WTC11 (cell line): ENCODE results near the gene VGLL3. TPM values are rescaled to one million over a fixed set of nuclear protein-coding genes. Genes with fewer than 3 reads are reported as not detected.

Source experiments
- ATAC-seq: fragments of 200-7000 bp; cut with Tn5 transposase; 2 replicates; pipeline ENCODE4 v1.10.0; 2021; ENCODE audit warnings: mild to moderate bottlenecking, moderate library complexity
- CTCF ChIA-PET: fragments of 300-600 bp; sonication (Branson Sonifier 250); formaldehyde crosslinking; loops from one replicate; lab custom pipeline; 2021; ENCODE audit warnings: antibody characterized with exemption; lab: Charles Lee
- POLR2A ChIA-PET: fragments of 350-600 bp; sonication (Branson Sonifier 250); formaldehyde crosslinking; loops from one replicate; lab custom pipeline; 2021; ENCODE audit warnings: antibody characterized with exemption; lab: Charles Lee
- DNase-seq: peaks from one replicate; pipeline ENCODE4 v3.0.0; 2021; ENCODE audit warnings: low spot score
- H3K27ac Mint-ChIP-seq: 2 replicates; pipeline ENCODE4 v1.8.0; 2021; ENCODE audit warnings: mixed read lengths
- H3K27me3 Mint-ChIP-seq: 2 replicates; pipeline ENCODE4 v1.8.0; 2021; ENCODE audit warnings: low read depth, mild to moderate bottlenecking, moderate library complexity, mixed read lengths
- H3K36me3 Mint-ChIP-seq: 2 replicates; pipeline ENCODE4 v1.8.0; 2021; ENCODE audit warnings: mixed read lengths
- H3K4me1 Mint-ChIP-seq: 2 replicates; pipeline ENCODE4 v1.8.0; 2022; ENCODE audit warnings: mixed read lengths
- H3K4me3 Mint-ChIP-seq: 2 replicates; pipeline ENCODE4 v1.8.0; 2021; ENCODE audit warnings: mild to moderate bottlenecking, moderate library complexity, mixed read lengths
- H3K9me3 Mint-ChIP-seq: 2 replicates; pipeline ENCODE4 v1.8.0; 2021; ENCODE audit warnings: mixed read lengths
- CDX4 ChIP-seq: fragments of 250-450 bp; sonication (Bioruptor Pico); IDR thresholded peaks from 2 replicates; pipeline ENCODE4 v1.9.0; 2021; ENCODE audit warnings: moderate library complexity, mild to moderate bottlenecking, inconsistent platforms, borderline replicate concordance
- ELF4 ChIP-seq: sonication (generic); formaldehyde crosslinking; IDR thresholded peaks from 2 replicates; pipeline ENCODE4 v1.8.1; 2022; ENCODE audit warnings: low read depth, mild to moderate bottlenecking, moderate library complexity, missing genetic modification reagents
- GRHL2 ChIP-seq: fragments of 250-450 bp; sonication (Bioruptor Pico); IDR thresholded peaks from 2 replicates; pipeline ENCODE4 v1.8.0; 2022; ENCODE audit warnings: mild to moderate bottlenecking, moderate library complexity; ENCODE audit not compliant: insufficient replicate concordance, severe bottlenecking
- GTF2I ChIP-seq: fragments of 250-450 bp; sonication (Bioruptor Pico); conservative IDR thresholded peaks from 2 replicates; pipeline ENCODE4 v1.4.0; 2021; ENCODE audit warnings: mild to moderate bottlenecking
- HMGXB4 ChIP-seq: sonication (generic); formaldehyde crosslinking; IDR thresholded peaks from 2 replicates; pipeline ENCODE4 v1.8.1; 2023; ENCODE audit warnings: mild to moderate bottlenecking, moderate library complexity, missing genetic modification reagents
- JUN ChIP-seq: sonication (generic); formaldehyde crosslinking; IDR thresholded peaks from 2 replicates; pipeline ENCODE4 v1.8.0; 2023; ENCODE audit warnings: mild to moderate bottlenecking, missing genetic modification reagents
- OVOL2 ChIP-seq: fragments of 250-450 bp; sonication (Bioruptor Pico); IDR thresholded peaks from 2 replicates; pipeline ENCODE4 v1.9.0; 2021; ENCODE audit warnings: mild to moderate bottlenecking, borderline replicate concordance
- RORB ChIP-seq: fragments of 250-450 bp; sonication (Bioruptor Pico); IDR thresholded peaks from 2 replicates; pipeline ENCODE4 v1.9.0; 2021; ENCODE audit warnings: mild to moderate bottlenecking
- SOX15 ChIP-seq: fragments of 250-450 bp; sonication (Bioruptor Pico); IDR thresholded peaks from 2 replicates; pipeline ENCODE4 v1.9.0; 2021; ENCODE audit warnings: mild to moderate bottlenecking
- STAT6 ChIP-seq: sonication (generic); formaldehyde crosslinking; conservative IDR thresholded peaks from 2 replicates; pipeline ENCODE4 v1.8.1; 2023; ENCODE audit warnings: mild to moderate bottlenecking, low read depth, missing genetic modification reagents, moderate library complexity
- ZNF281 ChIP-seq: sonication (generic); formaldehyde crosslinking; IDR thresholded peaks from 2 replicates; pipeline ENCODE4 v1.8.0; 2023; ENCODE audit warnings: mild to moderate bottlenecking, missing genetic modification reagents
- total RNA-seq: library from RNA; stranded (reverse); gene quantifications from 3 replicates; pipeline ENCODE4 v1.2.3, GENCODE V29; 2021
- TF ChIP-seq, protein P1 (sequence below): sonication (generic); formaldehyde crosslinking; IDR thresholded peaks from 2 replicates; pipeline ENCODE4 v1.8.1; 2022; ENCODE audit warnings: mild to moderate bottlenecking, missing genetic modification reagents, moderate library complexity, borderline replicate concordance
- TF ChIP-seq, protein P2 (sequence below): sonication (generic); formaldehyde crosslinking; IDR thresholded peaks from 2 replicates; pipeline ENCODE4 v1.8.1; 2023; ENCODE audit warnings: mild to moderate bottlenecking, missing genetic modification reagents
- TF ChIP-seq, protein P3 (sequence below): fragments of 250-450 bp; sonication (Bioruptor Pico); IDR thresholded peaks from 2 replicates; pipeline ENCODE4 v1.8.0; 2021; ENCODE audit warnings: mild to moderate bottlenecking
- TF ChIP-seq, protein P4 (sequence below): fragments of 250-450 bp; sonication (Bioruptor Pico); IDR thresholded peaks from 2 replicates; pipeline ENCODE4 v1.9.0; 2021; ENCODE audit warnings: mild to moderate bottlenecking

Gene VGLL3
- total RNA-seq, 1 experiment from 2014 or later: 10.4 TPM

DNA sequence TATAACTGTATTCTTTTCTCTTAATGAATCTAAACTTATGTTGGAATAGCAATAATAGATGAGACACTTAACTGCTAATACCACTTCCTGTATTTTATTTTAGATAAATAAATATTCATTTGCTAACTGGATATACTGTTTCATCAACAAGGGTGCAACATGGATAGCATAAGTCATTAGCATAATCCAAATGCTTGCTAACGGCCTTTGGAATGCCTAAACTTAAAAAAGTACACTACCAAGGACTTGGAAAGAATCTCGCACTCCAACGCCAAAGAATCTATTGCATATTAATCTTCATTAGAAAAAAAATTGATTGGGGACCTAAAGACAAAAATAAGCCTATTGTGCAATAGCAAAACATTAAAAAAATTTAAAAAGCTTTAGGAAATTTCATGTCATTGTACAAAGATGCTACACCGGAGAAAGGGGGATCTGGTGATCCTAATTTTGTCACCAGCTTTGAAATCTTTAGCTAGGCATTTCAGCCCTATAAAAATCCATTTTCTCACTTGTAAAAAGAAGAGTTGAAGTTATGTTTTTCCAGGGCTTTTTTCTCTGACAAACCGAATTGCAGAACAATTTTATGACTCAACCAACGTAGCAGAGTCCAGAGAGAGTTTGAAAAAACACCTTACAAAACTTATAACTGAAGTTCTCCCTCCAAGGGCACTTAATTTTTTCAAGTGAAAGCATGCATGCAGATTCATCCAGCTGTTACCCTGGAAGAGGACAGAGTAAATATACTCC lies 4.1 kb downstream of the VGLL3 start:
- TF ChIP-seq CDX4: no peak
- TF ChIP-seq, protein P1, sequence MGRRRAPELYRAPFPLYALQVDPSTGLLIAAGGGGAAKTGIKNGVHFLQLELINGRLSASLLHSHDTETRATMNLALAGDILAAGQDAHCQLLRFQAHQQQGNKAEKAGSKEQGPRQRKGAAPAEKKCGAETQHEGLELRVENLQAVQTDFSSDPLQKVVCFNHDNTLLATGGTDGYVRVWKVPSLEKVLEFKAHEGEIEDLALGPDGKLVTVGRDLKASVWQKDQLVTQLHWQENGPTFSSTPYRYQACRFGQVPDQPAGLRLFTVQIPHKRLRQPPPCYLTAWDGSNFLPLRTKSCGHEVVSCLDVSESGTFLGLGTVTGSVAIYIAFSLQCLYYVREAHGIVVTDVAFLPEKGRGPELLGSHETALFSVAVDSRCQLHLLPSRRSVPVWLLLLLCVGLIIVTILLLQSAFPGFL (CRISPR knock-in tag): no peak
- no peak for TF ChIP-seq SOX15 (CRISPR knock-in tag)
- TF ChIP-seq RORB (CRISPR knock-in tag): no peak
- TF ChIP-seq STAT6 (CRISPR knock-in tag): no peak
- TF ChIP-seq OVOL2 (CRISPR knock-in tag): no peak
- no peak for TF ChIP-seq ZNF281 (CRISPR knock-in tag)
- TF ChIP-seq, protein P2, sequence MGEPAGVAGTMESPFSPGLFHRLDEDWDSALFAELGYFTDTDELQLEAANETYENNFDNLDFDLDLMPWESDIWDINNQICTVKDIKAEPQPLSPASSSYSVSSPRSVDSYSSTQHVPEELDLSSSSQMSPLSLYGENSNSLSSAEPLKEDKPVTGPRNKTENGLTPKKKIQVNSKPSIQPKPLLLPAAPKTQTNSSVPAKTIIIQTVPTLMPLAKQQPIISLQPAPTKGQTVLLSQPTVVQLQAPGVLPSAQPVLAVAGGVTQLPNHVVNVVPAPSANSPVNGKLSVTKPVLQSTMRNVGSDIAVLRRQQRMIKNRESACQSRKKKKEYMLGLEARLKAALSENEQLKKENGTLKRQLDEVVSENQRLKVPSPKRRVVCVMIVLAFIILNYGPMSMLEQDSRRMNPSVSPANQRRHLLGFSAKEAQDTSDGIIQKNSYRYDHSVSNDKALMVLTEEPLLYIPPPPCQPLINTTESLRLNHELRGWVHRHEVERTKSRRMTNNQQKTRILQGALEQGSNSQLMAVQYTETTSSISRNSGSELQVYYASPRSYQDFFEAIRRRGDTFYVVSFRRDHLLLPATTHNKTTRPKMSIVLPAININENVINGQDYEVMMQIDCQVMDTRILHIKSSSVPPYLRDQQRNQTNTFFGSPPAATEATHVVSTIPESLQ (CRISPR knock-in tag): no peak
- TF ChIP-seq GRHL2 (CRISPR knock-in tag): no peak
- no peak for TF ChIP-seq HMGXB4 (CRISPR knock-in tag)
- TF ChIP-seq, protein P3, sequence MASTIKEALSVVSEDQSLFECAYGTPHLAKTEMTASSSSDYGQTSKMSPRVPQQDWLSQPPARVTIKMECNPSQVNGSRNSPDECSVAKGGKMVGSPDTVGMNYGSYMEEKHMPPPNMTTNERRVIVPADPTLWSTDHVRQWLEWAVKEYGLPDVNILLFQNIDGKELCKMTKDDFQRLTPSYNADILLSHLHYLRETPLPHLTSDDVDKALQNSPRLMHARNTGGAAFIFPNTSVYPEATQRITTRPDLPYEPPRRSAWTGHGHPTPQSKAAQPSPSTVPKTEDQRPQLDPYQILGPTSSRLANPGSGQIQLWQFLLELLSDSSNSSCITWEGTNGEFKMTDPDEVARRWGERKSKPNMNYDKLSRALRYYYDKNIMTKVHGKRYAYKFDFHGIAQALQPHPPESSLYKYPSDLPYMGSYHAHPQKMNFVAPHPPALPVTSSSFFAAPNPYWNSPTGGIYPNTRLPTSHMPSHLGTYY: no peak
- TF ChIP-seq, protein P4, sequence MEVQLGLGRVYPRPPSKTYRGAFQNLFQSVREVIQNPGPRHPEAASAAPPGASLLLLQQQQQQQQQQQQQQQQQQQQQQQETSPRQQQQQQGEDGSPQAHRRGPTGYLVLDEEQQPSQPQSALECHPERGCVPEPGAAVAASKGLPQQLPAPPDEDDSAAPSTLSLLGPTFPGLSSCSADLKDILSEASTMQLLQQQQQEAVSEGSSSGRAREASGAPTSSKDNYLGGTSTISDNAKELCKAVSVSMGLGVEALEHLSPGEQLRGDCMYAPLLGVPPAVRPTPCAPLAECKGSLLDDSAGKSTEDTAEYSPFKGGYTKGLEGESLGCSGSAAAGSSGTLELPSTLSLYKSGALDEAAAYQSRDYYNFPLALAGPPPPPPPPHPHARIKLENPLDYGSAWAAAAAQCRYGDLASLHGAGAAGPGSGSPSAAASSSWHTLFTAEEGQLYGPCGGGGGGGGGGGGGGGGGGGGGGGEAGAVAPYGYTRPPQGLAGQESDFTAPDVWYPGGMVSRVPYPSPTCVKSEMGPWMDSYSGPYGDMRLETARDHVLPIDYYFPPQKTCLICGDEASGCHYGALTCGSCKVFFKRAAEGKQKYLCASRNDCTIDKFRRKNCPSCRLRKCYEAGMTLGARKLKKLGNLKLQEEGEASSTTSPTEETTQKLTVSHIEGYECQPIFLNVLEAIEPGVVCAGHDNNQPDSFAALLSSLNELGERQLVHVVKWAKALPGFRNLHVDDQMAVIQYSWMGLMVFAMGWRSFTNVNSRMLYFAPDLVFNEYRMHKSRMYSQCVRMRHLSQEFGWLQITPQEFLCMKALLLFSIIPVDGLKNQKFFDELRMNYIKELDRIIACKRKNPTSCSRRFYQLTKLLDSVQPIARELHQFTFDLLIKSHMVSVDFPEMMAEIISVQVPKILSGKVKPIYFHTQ (CRISPR knock-in tag): no peak
- TF ChIP-seq JUN (CRISPR knock-in tag): no peak
- no peak for TF ChIP-seq ELF4
- no peak for TF ChIP-seq GTF2I (CRISPR knock-in tag)
- TF ChIP-seq, all 79 proteins: peak for 0
- no peak overlapping the region for H3K4me3 Mint-ChIP-seq
- ATAC-seq (no peak), DNase-seq (no peak)
- ChIA-PET POLR2A (no interaction called here), CTCF (no interaction called here)
- peaks cover 12% of the 10 kb centered on the region for H3K4me1 Mint-ChIP-seq
- H3K9me3 Mint-ChIP-seq: no peaks in the 10 kb centered on the region
- no peaks in the 10 kb centered on the region for H3K36me3 Mint-ChIP-seq
- H3K27me3 Mint-ChIP-seq: peaks cover 20% of the 10 kb centered on the region
- no peak overlapping the region for H3K27ac Mint-ChIP-seq
